GM19452 (cell line): Measurements from ENCODE around the gene VCL.

ENCODE experiments used
- ATAC-seq: cut with Tn5 transposase; IDR thresholded peaks from one replicate; pipeline ENCODE4 v1.9.1; 2021; ENCODE audit not compliant: unreplicated experiment

Gene VCL

GRCh38 chr10:74150204-74150989 is 152.5 kb downstream of the VCL start, which contains the start of gene AP3M1:
Gene AP3M1 (minus strand): TSS chr10:74150828. CDS start chr10:74138379, 12,449 bp downstream.
- ATAC-seq = peak; percentile 48

- ATAC-seq = peak; percentile 79
Observed at GRCh38 chr10:74150990-74151878, 153.3 kb downstream of the VCL start, which contains the start of gene ADK. Gene ADK (plus strand): TSS chr10:74151221. CDS start chr10:74151279, 58 bp downstream.

- ATAC-seq = no peak
Observed at GRCh38 chr10:74151879-74152722, 154.2 kb downstream of the VCL start.

- no peak for ATAC-seq
Observed at GRCh38 chr10:74153123-74153522, 155.2 kb downstream of the VCL start.

GRCh38 chr10:74153676-74154075 is 155.8 kb downstream of the VCL start:
- no peak for ATAC-seq

GRCh38 chr10:74156919-74157289 is 159.0 kb downstream of the VCL start:
- no peak for ATAC-seq

- no peak for ATAC-seq
Observed at GRCh38 chr10:74160013-74160412, 162.1 kb downstream of the VCL start.

- no peak for ATAC-seq
Observed at GRCh38 chr10:74163319-74164068, 165.6 kb downstream of the VCL start.

- no peak for ATAC-seq
Observed at GRCh38 chr10:74164716-74165529, 167.0 kb downstream of the VCL start.

GRCh38 chr10:74165530-74165901 is 167.6 kb downstream of the VCL start:
- no peak for ATAC-seq

GRCh38 chr10:74167443-74167842 is 169.5 kb downstream of the VCL start:
- ATAC-seq = no peak
